GOT3 (cell line): ENCODE results near the gene RYR1.
"Not testable (repeated sequence)": the region's sequence is repeated elsewhere in the genome, so short reads cannot be mapped to it uniquely, and the experiment has no call there.

ENCODE experiments used
- DNase-seq: peaks from one replicate; lab custom pipeline; 2025; ENCODE audit warnings: mixed read lengths; lab: John Stamatoyannopoulos, UW

RYR1 gene

GRCh38 chr19:38616265-38616664, 182.8 kb downstream of the RYR1 start:
- no peak for DNase-seq

- DNase-seq = no peak
Observed at GRCh38 chr19:38617283-38617763, 183.8 kb downstream of the RYR1 start.

GRCh38 chr19:38617764-38618589, 184.5 kb downstream of the RYR1 start, which contains the start of gene MAP4K1:
Gene MAP4K1 (minus strand): TSS chr19:38617953. CDS start chr19:38617895, 58 bp downstream.
- DNase-seq = no peak

- peak; percentile 96 for DNase-seq
Observed at GRCh38 chr19:38618590-38619360, 185.3 kb downstream of the RYR1 start, which contains the start of gene EIF3K. Gene EIF3K (plus strand): TSS chr19:38619188. CDS start chr19:38619269, 81 bp downstream.

GRCh38 chr19:38619361-38620174, 186.1 kb downstream of the RYR1 start:
- DNase-seq = no peak

DNA sequence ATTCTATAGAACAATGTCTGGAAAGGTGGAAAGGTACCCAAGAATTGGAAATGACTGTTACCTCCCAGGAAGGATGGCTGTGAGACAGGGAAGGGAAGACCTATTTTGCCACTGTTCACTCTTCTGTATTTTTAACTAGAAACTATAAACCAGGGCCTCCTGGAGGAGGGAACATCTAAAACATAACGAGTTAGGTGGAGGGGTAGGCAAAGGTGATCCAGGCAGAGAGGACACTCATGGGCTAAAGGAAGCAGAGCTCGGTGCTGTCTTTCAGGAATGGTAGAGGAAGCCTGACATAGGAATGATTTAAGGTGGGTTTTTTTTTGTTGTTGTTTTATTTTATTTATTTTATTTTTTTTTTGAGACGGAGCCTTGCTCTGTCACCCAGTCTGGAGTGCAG, 191.3 kb downstream of the RYR1 start:
- no peak for DNase-seq

GRCh38 chr19:38626401-38626800, 192.9 kb downstream of the RYR1 start:
- no peak for DNase-seq

GRCh38 chr19:38629568-38629967, 196.1 kb downstream of the RYR1 start:
- no peak for DNase-seq

GRCh38 chr19:38631301-38631700, 197.8 kb downstream of the RYR1 start:
- DNase-seq = not testable (repeated sequence)

DNA sequence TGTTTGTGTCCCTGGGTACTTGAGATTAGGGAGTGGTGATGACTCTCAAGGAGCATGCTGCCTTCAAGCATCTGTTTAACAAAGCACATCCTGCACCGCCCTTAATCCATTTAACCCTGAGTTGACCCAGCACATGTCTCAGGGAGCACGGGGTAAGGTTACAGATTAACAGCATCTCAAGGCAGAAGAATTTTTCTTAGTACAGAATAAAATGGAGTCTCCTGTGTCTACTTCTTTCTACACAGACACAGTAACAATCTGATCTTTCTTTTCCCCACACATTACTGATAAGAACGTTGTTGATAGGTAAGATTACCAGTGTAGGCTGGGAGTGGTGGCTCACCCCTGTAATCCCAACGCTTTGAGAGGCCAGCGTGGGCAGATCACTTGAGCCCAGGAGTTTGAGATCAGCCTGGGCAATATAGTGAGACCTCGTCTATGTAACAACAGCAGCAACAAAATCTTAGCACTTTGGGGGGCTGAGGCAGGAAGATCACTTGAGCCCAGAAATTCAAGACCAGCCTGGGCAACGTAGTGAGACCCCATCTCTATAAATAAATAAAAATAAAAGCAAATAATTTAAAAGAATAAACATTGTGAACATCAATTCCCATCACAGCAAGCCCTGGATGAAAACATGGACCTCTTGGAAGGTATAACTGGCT, 198.5 kb downstream of the RYR1 start:
- DNase-seq = not testable (repeated sequence)

GRCh38 chr19:38632476-38633213, 199.2 kb downstream of the RYR1 start:
- DNase-seq = no peak

GRCh38 chr19:38634757-38635482, 201.4 kb downstream of the RYR1 start:
- no peak for DNase-seq

- DNase-seq = no peak
Observed at GRCh38 chr19:38635483-38636399, 202.2 kb downstream of the RYR1 start.
